Measurements from ENCODE around the gene LIPT1.
"Not testable (repeated sequence)": the region's sequence is repeated elsewhere in the genome, so short reads cannot be mapped to it uniquely, and the experiment has no call there.

LIPT1 gene

GRCh38 chr2:99154643-99155536 lies at the start of gene LIPT1, which contains the start of gene TSGA10:
Gene LIPT1 (plus strand): TSS chr2:99154967. CDS start chr2:99161958, 6,991 bp downstream.
Gene TSGA10 (minus strand): TSS chr2:99154942. CDS start chr2:99109439, 45,503 bp downstream.
- peak; percentile 87 to 90 for DNase-seq

- DNase-seq = no peak
Observed at GRCh38 chr2:99106913-99107312, 47.9 kb upstream of the LIPT1 start.

- no peak for DNase-seq
Observed at GRCh38 chr2:99111236-99111635, 43.5 kb upstream of the LIPT1 start.

GRCh38 chr2:99111945-99112344 lies 42.8 kb upstream of the LIPT1 start:
- no peak for DNase-seq

GRCh38 chr2:99112617-99113016 lies 42.1 kb upstream of the LIPT1 start:
- no peak for DNase-seq

- no peak for DNase-seq
Observed at GRCh38 chr2:99127981-99128380, 26.8 kb upstream of the LIPT1 start.

- DNase-seq = not testable (repeated sequence)
Observed at GRCh38 chr2:99135044-99135556, 19.7 kb upstream of the LIPT1 start.

- no peak for DNase-seq
Observed at GRCh38 chr2:99139003-99139402, 15.8 kb upstream of the LIPT1 start.

- no peak for DNase-seq
Observed at GRCh38 chr2:99140056-99140859, 14.5 kb upstream of the LIPT1 start.

- DNase-seq = peak in 1 of 2 experiments; percentile 59
Observed at GRCh38 chr2:99140860-99141109, 14.0 kb upstream of the LIPT1 start.

- peak; percentile 95 for DNase-seq
Observed at GRCh38 chr2:99141110-99142108, 13.4 kb upstream of the LIPT1 start, which contains the start of gene C2orf15. Gene C2orf15 (plus strand): TSS chr2:99141707. CDS start chr2:99150559, 8,852 bp downstream.

- no peak for DNase-seq
Observed at GRCh38 chr2:99150706-99151105, 4.1 kb upstream of the LIPT1 start.

- no peak for DNase-seq
Observed at GRCh38 chr2:99152199-99152895, 2.4 kb upstream of the LIPT1 start.

- no peak for DNase-seq
Observed at GRCh38 chr2:99153921-99154604, 704 bp upstream of the LIPT1 start.

- DNase-seq = no peak
Observed at GRCh38 chr2:99156891-99157290, 2.1 kb downstream of the LIPT1 start.

- DNase-seq = no peak
Observed at GRCh38 chr2:99158599-99158998, 3.8 kb downstream of the LIPT1 start.

GRCh38 chr2:99159594-99159993 lies 4.8 kb downstream of the LIPT1 start:
- no peak for DNase-seq

- no peak for DNase-seq
Observed at GRCh38 chr2:99166218-99166617, 11.5 kb downstream of the LIPT1 start.

GRCh38 chr2:99169534-99169933 lies 14.8 kb downstream of the LIPT1 start:
- no peak for DNase-seq

GRCh38 chr2:99171377-99172140 lies 16.8 kb downstream of the LIPT1 start:
- no peak for DNase-seq

All from NCI-H1930 (cell line).